HG02571 (cell line): ENCODE results near the gene STN1.
"Not testable (repeated sequence)": the region's sequence is repeated elsewhere in the genome, so short reads cannot be mapped to it uniquely, and the experiment has no call there.

ENCODE experiments used
- ATAC-seq: cut with Tn5 transposase; IDR thresholded peaks from one replicate; pipeline ENCODE4 v1.9.1; 2021; ENCODE audit warnings: mild to moderate bottlenecking, moderate library complexity; ENCODE audit not compliant: unreplicated experiment

The STN1 gene

DNA sequence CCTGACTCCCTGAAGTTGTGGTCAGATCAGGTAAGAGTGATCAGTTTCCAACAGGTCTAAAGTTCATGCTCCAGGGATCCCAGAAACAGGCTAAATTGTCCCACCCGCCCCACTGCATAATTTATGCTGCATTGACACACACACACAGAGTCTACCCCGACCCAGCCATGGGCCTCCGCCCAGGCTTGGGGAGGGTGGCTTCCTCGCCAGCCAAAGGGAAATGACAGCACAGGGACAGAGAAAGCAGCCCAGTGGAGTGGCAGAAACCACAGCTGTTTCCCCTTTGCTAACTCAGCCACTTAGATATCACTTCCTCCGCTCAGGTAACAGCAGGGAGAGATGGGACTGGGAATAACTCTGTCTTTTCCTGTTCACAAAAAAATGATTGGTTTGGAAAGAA, 72.0 kb downstream of the STN1 start:
- ATAC-seq, result no peak

DNA sequence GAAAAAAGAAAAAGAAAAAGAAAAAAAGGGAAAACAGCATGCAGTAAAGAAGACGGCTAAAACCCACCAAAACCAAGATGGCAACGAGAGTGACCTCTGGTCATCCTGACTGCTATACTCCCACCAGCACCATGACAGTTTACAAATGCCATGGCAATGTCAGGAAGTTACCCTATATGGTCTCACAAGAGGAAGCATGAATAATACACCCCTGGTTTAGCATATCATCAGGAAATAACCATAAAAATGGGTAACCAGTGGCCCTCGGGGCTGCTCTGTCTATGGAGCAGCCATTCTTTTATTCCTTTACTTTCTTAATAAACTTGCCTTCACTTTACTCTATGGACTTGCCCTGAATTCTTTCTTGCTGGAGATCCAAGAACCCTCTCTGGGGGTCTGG, 72.6 kb downstream of the STN1 start:
- ATAC-seq, result not testable (repeated sequence)

DNA sequence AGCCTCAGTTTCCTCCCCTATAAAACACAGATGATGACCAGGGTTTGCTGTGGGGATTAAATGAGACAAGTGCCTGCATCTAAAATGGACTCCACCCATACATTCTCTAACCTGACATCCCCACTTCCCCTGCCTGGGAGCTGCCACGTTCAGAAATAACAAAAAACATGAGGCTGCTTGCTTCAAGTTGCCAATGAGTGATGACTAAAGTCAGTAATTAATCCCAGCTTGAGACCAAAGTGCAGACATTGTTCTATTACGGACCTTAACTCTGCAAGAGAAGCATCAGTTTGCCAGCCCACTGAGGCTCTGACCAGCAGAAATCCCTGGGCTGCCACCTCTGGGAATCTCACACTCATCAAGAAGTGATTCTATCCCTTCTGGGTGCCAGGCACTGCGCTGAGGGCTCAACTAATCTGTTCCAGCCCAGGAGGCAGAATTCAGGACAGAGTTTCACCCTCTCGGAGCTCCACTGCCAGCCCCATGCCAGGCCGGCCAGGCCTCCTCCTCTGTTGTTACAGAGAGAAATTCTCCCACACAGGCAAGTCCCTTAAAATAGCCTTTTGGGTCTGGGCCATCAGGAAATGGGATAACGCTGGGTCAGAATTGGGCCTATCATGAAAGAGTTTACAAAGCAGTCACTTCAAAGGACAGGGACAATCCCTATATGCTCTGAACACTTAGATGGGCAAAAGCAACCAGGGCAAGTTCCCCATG, 74.0 kb downstream of the STN1 start:
- ATAC-seq, result no peak

DNA sequence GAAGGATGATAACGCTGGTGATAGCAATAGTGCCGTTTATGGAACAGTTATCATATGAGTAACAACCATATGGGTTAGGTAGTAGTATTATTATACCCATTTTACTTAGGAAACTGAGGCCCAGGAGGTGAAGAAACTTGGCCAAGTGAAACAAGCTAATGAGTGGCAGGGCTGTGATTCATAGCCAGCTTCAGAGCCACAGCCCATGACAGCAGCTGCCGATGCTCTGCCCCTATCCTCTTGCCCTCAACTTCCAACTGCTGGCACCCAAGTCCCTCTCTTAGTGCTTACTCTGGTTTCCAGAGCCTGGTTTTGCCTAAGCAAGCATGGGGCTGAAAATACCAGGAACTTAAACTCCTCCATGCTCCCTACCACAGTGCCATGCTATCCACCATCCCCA, 74.9 kb downstream of the STN1 start:
- no peak for ATAC-seq

DNA sequence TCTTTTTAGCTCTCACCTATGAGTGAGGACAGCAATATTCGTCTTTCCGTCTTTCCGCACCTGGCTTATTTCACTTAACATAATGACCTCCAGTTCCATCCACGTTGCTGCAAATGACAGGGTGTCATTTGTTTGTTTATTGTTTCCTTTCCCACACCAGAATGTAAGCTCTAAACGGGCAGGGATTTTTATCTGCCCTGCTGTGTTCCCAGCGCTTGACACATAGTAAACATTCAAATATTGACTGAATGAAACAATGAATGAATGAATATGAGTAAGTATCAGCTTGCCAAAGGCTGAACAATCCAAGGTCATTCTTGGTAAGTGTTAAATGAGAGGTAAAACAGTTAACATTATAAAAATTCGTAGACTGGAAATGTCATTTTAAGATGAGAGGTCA, 75.4 kb downstream of the STN1 start:
- no peak for ATAC-seq

DNA sequence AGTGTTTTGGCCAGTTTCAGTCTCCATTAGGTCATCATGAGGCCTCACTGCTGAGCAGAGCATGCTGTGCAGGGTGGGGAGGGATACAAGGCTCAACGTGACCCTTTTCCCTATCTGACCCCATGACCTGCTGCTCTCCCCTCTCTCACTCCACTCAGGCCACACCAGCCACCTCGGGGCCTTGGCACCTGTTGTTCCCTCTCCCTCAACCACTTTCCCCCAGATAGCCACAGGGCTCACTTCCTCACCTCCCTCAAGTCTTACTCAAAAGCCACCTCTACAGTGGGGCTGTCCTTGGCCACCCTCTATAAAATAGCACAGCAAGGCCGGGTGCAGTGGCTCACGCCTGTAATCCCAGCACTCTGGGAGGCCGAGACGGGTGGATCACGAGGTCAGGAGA, 76.5 kb downstream of the STN1 start:
- ATAC-seq, result no peak

DNA sequence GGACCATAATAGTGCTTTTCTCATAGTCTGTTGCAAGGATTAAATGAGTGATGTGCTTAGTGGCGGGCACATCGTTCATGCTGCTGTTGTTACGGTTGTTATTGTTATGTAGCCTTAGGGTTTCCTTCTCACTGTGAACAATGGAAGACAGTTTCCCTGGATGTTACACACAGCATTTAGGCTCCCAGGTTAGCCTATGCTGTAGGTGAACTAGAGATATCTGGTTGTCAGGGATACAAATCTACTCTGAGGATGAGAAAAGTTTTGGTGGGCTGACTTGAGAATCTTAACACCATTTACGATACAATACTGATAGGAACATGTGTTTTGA, 77.3 kb downstream of the STN1 start:
- no peak for ATAC-seq

DNA sequence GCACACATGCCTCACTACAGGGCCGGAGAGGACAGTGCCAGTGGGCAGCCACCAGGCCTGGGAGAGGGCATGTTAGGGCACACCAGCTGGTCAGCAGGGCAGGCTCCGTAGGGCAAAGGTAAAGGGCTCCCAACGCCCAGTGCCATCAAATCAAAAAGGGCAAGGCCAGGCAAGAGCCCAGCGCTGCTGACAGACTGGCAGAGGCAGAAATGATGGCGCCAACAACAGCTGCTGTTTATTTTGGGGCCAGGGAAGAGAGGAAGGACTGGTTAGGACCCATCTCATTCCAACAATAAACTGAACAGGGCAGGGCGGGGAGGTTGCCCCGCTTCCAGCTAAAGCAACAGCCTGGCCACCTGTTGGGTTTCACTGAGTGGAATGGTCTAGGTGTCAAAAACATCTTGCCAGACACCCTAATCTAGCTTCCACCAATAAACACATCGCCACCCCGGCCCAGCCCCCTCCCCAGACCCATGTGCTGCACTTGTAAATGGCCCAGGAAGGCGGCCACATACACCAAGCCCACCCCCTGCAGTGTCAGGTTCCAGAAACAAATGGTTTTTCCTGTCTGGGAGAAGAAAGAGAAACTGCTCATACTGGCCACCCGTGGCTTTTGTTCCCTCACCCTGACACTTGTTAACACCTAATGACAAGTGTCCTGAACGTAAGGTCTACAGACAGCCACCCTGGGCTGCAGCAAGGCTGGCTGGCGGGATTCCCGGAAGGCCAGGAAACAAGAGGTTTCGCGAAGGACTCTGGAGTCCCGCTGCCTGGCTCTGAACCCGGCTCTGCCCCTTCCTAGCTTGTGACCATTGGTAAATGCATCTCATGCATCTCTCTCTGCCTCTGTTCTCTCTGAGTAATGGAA, 77.9 kb downstream of the STN1 start:
- ATAC-seq, result no peak

DNA sequence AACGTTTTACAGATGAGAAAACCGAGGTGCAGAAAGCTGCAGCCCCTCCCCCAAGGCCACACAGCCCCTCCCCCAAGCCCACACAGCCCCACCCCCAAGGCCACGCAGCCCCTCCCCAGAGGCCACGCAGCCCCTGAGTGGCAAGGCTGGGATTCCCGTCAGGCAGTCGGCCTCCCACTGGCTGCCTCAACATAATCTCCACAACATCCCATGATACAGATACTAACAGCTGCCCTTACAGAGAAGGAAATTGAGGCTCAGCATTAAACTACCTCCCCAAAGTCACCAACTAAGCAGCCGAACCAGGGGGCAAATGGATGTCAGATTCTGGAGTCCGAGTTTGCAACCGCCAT, 78.5 kb downstream of the STN1 start:
- no peak for ATAC-seq

DNA sequence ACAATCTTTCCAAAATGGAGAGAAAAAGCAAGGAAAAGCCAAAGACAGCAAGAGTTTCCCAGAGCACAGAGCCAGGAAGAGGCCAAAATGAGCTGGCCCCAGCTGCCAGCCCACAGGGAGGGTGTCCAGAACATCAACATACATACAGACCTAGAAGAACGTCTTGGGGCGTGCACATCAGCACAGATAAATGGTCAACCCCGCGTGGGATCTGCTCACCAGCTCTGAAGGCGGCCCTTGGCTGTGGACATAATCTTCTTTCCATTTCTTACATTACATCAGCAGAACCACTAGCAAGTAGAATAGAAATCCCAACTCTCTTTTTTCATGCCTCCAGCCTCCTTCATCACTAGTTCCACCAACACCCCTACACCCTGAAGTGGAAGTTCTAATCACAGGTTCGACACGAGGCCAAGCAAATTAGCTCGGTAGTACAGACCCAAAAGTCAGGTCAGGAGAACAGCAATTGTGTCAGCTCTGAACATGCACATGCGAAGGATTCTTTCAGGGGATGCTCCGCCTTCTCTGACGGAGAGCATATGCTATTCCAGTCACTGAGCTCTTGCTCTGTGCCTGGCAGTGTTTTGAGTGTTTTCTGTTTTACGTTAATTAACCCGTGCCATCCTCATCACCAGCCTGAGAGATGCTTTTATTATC, 79.0 kb downstream of the STN1 start:
- ATAC-seq, result no peak

DNA sequence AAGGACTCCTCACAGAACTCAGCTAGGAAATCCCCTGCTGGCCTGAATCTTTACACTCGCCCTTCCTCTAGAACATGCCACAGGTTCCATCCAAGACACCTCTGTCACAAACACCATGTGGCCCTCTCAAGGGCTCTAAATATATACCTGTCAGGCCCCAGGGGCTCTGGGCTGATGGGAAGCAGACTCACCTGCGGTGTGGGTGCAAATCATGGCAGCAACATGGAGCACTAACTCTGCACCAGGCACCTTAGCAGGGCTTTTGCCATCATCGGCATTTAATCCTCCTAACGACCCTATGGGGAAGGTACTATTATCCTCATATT, 80.0 kb downstream of the STN1 start:
- ATAC-seq, result no peak

DNA sequence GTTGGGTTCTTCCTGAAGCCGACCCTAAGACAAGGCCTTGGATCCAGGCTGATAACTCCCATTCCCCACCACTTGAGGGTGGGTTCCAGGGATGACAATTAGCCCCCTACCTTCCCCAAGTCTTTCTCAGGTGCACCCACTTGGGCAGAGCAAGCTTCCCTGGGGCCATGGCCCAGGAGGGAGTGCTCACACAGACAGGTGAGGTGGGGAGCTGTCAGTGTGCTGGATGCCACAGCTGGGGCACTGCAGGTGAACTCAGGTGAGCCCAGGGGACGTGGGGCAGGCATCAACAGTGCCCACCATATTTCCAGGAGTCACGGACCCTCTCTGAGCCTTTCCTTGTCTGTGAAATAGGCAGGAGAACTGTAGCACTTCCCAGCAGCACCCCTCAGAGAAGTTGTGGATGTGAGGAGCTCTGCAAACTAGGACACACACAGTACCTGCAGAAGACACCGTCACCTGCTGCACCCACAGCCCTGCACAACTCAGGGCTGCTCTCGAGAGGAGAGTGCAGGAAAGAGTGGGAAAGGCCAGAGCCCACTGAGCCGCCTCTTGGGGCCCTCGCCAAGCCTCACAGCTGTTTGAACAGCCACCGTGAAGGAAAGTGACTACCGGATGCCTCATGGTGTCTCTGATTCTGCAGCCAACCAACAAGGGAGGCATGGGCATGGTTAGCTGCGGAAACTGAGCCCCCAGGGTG, 80.5 kb downstream of the STN1 start:
- ATAC-seq, result no peak

DNA sequence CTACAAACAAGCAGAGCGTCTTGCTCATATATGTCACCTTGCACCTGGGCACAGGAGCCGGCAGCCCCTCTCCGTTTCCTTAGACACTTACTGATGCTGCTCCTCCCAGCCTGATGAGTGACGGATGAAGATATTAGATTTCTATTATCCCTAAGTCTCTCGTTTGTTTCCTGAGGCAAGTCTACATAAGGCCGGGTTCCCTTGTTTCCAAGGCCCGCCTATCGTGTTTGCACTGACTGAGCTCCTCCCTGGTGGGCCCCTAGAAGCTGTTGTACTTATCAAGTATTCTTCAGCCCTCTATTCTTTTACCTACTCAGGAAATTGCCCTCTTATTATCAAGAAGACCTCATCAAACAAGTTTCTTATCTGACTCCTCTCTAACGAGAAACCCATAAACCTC, 81.1 kb downstream of the STN1 start:
- ATAC-seq, result no peak

DNA sequence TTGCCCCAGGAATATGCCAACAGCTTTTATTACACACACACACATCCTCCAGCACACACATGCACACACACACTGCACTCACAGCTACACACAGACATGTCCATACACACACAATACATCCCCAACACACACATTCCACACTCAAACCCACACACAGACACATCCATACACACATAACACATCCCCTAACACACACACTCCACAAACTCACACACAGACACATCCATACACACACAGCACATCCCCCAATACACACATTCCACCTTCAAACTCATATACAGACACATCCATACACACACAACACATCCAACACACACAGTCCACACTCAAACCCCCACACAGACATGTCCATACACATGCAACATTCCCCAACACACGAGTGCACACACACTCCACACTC, 81.7 kb downstream of the STN1 start:
- no peak for ATAC-seq

DNA sequence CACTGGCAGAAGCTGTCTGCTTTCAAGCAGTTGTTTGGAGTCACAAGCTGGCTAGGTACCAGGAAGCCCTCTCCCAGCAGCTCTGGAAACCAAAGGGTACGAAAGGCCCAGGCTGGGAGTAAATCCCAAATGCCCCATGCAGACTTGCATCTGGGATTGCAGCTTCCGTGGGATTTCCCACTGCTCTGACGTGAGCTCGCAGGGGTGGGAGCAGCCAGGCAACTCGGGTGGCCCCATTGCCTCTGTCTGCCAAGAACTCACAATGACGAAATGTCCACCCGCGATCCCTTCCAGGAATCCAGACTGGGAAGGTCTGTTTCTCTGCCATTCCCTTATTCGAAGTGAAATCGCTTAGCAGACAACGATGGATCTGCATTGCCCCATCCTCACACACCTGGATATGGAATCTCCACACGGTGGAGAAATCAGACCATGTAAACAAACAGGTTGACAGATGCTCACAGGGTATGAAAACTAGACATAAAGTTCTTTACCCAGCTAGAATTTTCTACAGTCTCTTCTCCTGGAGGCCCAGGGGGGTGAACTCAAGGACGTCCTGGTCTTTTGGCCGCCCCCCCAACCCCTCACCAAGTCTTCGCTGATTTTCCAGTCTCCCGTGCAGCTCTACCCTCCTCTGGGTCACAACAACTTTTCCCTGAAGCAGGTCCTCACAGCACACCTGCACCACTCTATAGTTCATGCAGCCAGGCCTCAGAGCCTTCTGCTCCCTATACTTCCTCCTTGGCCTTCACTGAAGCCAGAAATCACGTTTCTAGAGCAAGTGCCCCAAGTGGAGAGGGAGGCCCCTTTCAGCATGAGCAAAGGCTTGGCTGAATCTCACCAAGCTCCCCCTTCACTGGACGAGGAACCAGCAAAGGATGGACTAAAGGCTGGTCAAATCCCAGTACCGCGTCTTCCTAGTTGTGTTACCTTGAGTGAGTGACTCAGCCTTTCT, 82.6 kb downstream of the STN1 start:
- no peak for ATAC-seq

DNA sequence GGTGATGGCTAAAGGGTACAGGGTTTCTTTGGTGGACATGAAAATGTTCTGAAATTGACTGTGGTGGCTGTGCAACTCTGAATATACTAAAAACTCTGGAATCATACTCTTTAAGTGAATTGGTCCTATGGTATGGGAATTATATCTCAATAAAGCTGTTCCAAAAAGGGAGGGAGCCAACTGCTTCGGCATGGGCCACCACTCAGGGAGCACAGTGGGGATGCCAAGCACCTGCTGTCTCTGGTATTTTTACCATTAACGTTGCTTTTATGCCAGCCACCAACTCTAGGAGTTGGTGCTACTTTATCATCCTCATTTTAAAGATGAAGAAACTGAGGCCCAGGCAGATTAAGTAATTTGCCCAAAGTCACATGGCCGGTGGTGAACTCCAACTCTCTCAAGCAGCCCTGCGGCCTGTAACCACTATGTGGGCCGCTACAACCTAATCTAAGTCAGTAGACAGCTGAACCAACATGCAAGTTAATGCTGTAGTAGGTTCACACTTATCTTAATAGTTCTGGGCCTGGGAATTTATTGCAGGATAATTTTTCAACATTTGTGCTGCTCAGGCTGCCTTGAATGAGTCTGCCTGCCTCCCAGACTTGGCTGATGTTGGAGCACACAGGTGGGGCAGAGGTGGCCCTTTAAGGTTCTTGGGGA, 83.4 kb downstream of the STN1 start:
- ATAC-seq, result no peak

DNA sequence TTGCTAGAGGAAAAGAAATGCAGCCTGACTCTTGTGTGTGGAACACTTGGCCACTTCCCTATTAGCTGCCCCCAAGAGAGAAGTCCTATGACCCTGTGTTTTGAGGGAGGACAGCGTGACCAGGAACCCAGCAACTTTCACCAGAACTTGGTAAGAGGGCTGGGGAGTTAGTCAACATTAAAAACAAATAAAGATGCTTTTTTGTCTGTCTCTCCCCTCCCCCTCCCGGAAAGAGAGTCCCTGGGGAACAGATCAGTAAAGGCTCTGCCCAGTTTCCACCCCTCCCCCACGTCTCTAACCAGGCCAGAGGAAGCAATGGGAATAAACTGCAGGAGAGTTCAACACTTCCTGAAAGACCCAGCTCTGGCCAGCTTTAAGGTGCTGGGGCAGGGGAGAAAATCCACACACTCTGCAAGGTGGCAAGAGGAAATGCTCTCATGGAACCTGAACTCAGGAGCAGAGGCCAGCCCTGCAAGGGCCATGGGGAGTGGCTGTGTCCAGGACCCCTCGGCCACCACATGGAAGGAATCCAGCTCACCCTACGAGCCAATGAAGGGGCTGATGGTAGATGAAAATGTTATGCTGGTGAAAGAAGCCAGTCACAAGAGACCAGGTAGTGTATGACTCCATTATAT, 84.1 kb downstream of the STN1 start:
- no peak for ATAC-seq

DNA sequence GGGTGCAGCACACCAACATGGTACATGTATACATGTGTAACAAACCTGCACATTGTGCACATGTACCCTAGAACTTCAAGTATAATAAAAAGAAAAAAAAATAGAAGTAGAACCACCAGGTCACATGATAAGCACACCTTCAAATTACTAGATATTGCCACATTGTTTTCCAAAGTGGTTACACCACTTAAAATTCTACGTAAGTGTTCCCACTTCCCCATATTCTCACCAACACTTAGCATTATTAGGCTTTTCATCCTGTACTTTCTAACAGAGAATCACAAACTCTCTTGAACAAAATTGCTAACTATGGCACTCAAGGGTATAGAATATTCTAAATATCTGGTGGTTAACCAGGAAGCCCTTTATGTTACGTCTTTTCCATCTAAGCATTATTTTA, 85.2 kb downstream of the STN1 start:
- no peak for ATAC-seq
